B cell (primary cell): ENCODE data around the gene TNIK. TPM values are rescaled to one million over a fixed set of nuclear protein-coding genes. Genes with fewer than 3 reads are reported as not detected.

Source experiments
- ATAC-seq: fragments of 200-7000 bp; cut with Tn5 transposase; one replicate; pipeline ENCODE4 v1.10.0; 2021; ENCODE audit warnings: low read depth, mild to moderate bottlenecking, moderate number of reproducible peaks, moderate library complexity
- CTCF ChIA-PET: fragments of 350-600 bp; sonication (Branson Sonifier 250); formaldehyde crosslinking; loops from one replicate; lab custom pipeline; 2021; ENCODE audit warnings: antibody characterized with exemption, inconsistent platforms; lab: Charles Lee
- POLR2A ChIA-PET: fragments of 350-600 bp; sonication (Branson Sonifier 250); formaldehyde crosslinking; loops from one replicate; lab custom pipeline; 2021; ENCODE audit warnings: antibody characterized with exemption; lab: Charles Lee
- DNase-seq: peaks from one replicate; pipeline ENCODE4 v3.0.0; 2013
- H2AFZ ChIP-seq: 2 replicates; pipeline ENCODE4 v1.6.1; 2012; ENCODE audit warnings: mild to moderate bottlenecking, low read depth, low read length; ENCODE audit not compliant: insufficient read depth, poor library complexity, severe bottlenecking
- H3K27ac ChIP-seq, 2 donors: 1 replicate in 1 of 2; 2 replicates in 1 of 2; pipeline ENCODE4 v1.5.1; 2012 to 2013; ENCODE audit warnings: low read length in 2 of 2, mild to moderate bottlenecking in 2 of 2, moderate library complexity in 1 of 2
- H3K27me3 ChIP-seq, 4 experiments: fragments of 200-600 bp in 1 of 4; sonication (generic) in 1 of 4; replicated peaks in 1 of 4; 1 replicate in 2 of 4; 2 replicates in 2 of 4; pipeline versions ENCODE4 v1.6.1 to v1.7.0; 2013 to 2016; ENCODE audit warnings: low read length in 3 of 4, mild to moderate bottlenecking in 2 of 4, mixed read lengths in 1 of 4, moderate library complexity in 1 of 4; ENCODE audit not compliant: insufficient read depth in 4 of 4, control insufficient read depth in 3 of 4; ENCODE audit errors: control extremely low read depth in 1 of 4
- H3K36me3 ChIP-seq, 2 experiments: replicated peaks in 1 of 2; 1 replicate in 1 of 2; 2 replicates in 1 of 2; pipeline versions ENCODE4 v1.6.1 to v1.7.1; 2013; ENCODE audit warnings: low read length in 1 of 2; ENCODE audit not compliant: insufficient read depth in 2 of 2, control insufficient read depth in 1 of 2; ENCODE audit errors: control extremely low read depth in 1 of 2, extremely low read depth in 1 of 2
- H3K4me1 ChIP-seq, 2 donors: fragments of 200-600 bp in 1 of 2; sonication (generic) in 1 of 2; 1 replicate in 1 of 2; 2 replicates in 1 of 2; pipeline versions ENCODE4 v1.5.1 to v1.6.1; 2013 to 2017; ENCODE audit warnings: low read length in 2 of 2; ENCODE audit not compliant: control insufficient read depth in 2 of 2, insufficient read depth in 2 of 2
- H3K4me2 ChIP-seq: replicated peaks from 2 replicates; pipeline ENCODE3; 2012; ENCODE audit warnings: mild to moderate bottlenecking, low read depth, low read length; ENCODE audit not compliant: poor library complexity, severe bottlenecking
- H3K4me3 ChIP-seq, 5 experiments: fragments of 200-600 bp in 1 of 5; sonication (generic) in 1 of 5; 1 replicate in 3 of 5; 2 replicates in 2 of 5; pipeline versions ENCODE4 v1.5.1 to v1.7.0; 2011 to 2016; ENCODE audit warnings: low read length in 4 of 5, mild to moderate bottlenecking in 4 of 5, low read depth in 2 of 5, control low read depth in 1 of 5, moderate library complexity in 1 of 5; ENCODE audit not compliant: insufficient read depth in 1 of 5; ENCODE audit errors: control extremely low read depth in 1 of 5, extremely low read depth in 1 of 5
- H3K79me2 ChIP-seq: fragments of 200-600 bp; sonication (generic); one replicate; pipeline ENCODE4 v1.6.0; 2016; ENCODE audit warnings: low read length; ENCODE audit not compliant: control insufficient read depth, insufficient read depth
- H3K9ac ChIP-seq: fragments of 200-600 bp; sonication (generic); 2 replicates; pipeline ENCODE4 v1.6.1; 2017; ENCODE audit warnings: mild to moderate bottlenecking, low read length, moderate library complexity
- H3K9me3 ChIP-seq, 3 donors: one replicate each; pipeline versions ENCODE4 v1.6.1 to v1.7.1; 2013; ENCODE audit warnings: low read length in 2 of 3; ENCODE audit not compliant: control insufficient read depth in 2 of 3, insufficient read depth in 1 of 3; ENCODE audit errors: control extremely low read depth in 1 of 3
- H4K20me1 ChIP-seq: 2 replicates; pipeline ENCODE4 v1.6.0; 2012; ENCODE audit warnings: mild to moderate bottlenecking, low read length; ENCODE audit not compliant: insufficient read depth, control insufficient read depth, poor library complexity, severe bottlenecking
- H3K27ac Mint-ChIP-seq: one replicate; pipeline ENCODE4 v1.8.0; 2021; ENCODE audit warnings: mixed read lengths
- H3K27me3 Mint-ChIP-seq: one replicate; pipeline ENCODE4 v1.8.0; 2021; ENCODE audit warnings: mixed read lengths
- H3K4me1 Mint-ChIP-seq: one replicate; pipeline ENCODE4 v1.8.0; 2021; ENCODE audit warnings: mixed read lengths
- H3K4me3 Mint-ChIP-seq: one replicate; pipeline ENCODE4 v1.8.0; 2021; ENCODE audit warnings: mixed read lengths
- H3K9me3 Mint-ChIP-seq: one replicate; pipeline ENCODE4 v1.8.0; 2022; ENCODE audit warnings: mixed read lengths; ENCODE audit not compliant: insufficient read depth
- CTCF ChIP-seq: fragments of 200-600 bp; IDR thresholded peaks from one replicate; pipeline ENCODE4 v1.8.0; 2022; ENCODE audit warnings: antibody characterized with exemption, mild to moderate bottlenecking
- EZH2 ChIP-seq: IDR thresholded peaks from 2 replicates; pipeline ENCODE4 v1.6.1; 2012; ENCODE audit warnings: borderline replicate concordance, low read depth, mild to moderate bottlenecking, moderate library complexity, low read length; ENCODE audit not compliant: insufficient read depth, poor library complexity, severe bottlenecking
- WGBS: methylation state at CpG from one replicate; pipeline ENCODE4 v1.1.5; 2013; ENCODE audit warnings: missing lambda C conversion rate; ENCODE audit not compliant: insufficient coverage; 5-methylcytosine and 5-hydroxymethylcytosine counted together
- intact Hi-C: fragments of 100-400 bp; cut with micrococcal nuclease; formaldehyde crosslinking; loops from one replicate; pipeline ENCODE4 v1.10.0; 2022
- polyA plus RNA-seq: library from polyadenylated mRNA; depleted of rRNA; stranded (reverse); fragments of >200 nt; gene quantifications from 2 replicates; pipeline ENCODE4 v1.2.3, GENCODE V29; 2012
- total RNA-seq, 2 donors: library from RNA; stranded (reverse); fragments of 120-200 nt in 1 of 2; gene quantifications; 1 replicate in 1 of 2; 2 replicates in 1 of 2; pipeline versions ENCODE4 v1.2.3 to v1.2.4, GENCODE V29; 2013 to 2022

The TNIK gene
- total and polyA plus RNA-seq, 2 donors (not counting 1 experiment from before 2014, with no cell fraction given): 0.66 to 7.7 TPM

- Histone ChIP-seq H3K9ac (no peak overlapping the region), H4K20me1 (no peaks in the 10 kb centered on the region), H3K4me1 (no peaks in the 10 kb centered on the region), H3K4me3 (no peak overlapping the region), H3K4me2 (no peak overlapping the region), H3K27ac (no peak overlapping the region), H2AFZ (no peak overlapping the region), H3K9me3 (no peaks in the 10 kb centered on the region), H3K27me3 (no peaks in the 10 kb centered on the region), H3K79me2 (no peaks in the 10 kb centered on the region), H3K36me3 (no peaks in the 10 kb centered on the region)
- H3K4me3 Mint-ChIP-seq: no peak overlapping the region
- intact Hi-C loops: no loop called here
- no peaks in the 10 kb centered on the region for H3K27me3 Mint-ChIP-seq
- H3K9me3 Mint-ChIP-seq: no peaks in the 10 kb centered on the region
- ATAC-seq (no peak), DNase-seq (no peak)
- ChIA-PET POLR2A (no interaction called here), CTCF (no interaction called here)
- 100% methylated on average over 2 of the region's 3 CpGs for WGBS
- H3K27ac Mint-ChIP-seq: no peak overlapping the region
- TF ChIP-seq CTCF (no peak), EZH2 (no peak)
- H3K4me1 Mint-ChIP-seq: no peaks in the 10 kb centered on the region
Measured at GRCh38 chr3:171145798-171146197, 314.4 kb downstream of the TNIK start.

GRCh38 chr3:171142985-171143384 is 317.2 kb downstream of the TNIK start:
- H3K4me1 Mint-ChIP-seq: no peaks in the 10 kb centered on the region
- no peak overlapping the region for H3K4me3 ChIP-seq
- ATAC-seq (no peak), DNase-seq (no peak)
- no peak overlapping the region for H3K9ac ChIP-seq
- no peaks in the 10 kb centered on the region for H3K4me1 ChIP-seq
- no peak overlapping the region for H3K27ac Mint-ChIP-seq
- intact Hi-C loops: no loop called here
- TF ChIP-seq EZH2 (no peak), CTCF (no peak)
- POLR2A ChIA-PET: no interaction called here
- no peaks in the 10 kb centered on the region for H3K79me2 ChIP-seq
- H3K27ac ChIP-seq: no peak overlapping the region
- H3K27me3 ChIP-seq: no peaks in the 10 kb centered on the region
- CTCF ChIA-PET: no interaction called here
- no peaks in the 10 kb centered on the region for H3K27me3 Mint-ChIP-seq
- no peak overlapping the region for H2AFZ ChIP-seq
- H4K20me1 ChIP-seq: no peaks in the 10 kb centered on the region
- no peak overlapping the region for H3K4me2 ChIP-seq
- no peaks in the 10 kb centered on the region for H3K36me3 ChIP-seq
- no peak overlapping the region for H3K4me3 Mint-ChIP-seq
- H3K9me3 Mint-ChIP-seq: no peaks in the 10 kb centered on the region
- WGBS: no CpG with 5 or more reads among the region's 5 CpGs
- no peaks in the 10 kb centered on the region for H3K9me3 ChIP-seq
